ENCODE results near the gene TPST2. TPM values are rescaled to one million over a fixed set of nuclear protein-coding genes. Genes with fewer than 3 reads are reported as not detected.

Gene TPST2
- total RNA-seq, 2 experiments from 2014 or later = 42.4 to 42.9 TPM

DNA sequence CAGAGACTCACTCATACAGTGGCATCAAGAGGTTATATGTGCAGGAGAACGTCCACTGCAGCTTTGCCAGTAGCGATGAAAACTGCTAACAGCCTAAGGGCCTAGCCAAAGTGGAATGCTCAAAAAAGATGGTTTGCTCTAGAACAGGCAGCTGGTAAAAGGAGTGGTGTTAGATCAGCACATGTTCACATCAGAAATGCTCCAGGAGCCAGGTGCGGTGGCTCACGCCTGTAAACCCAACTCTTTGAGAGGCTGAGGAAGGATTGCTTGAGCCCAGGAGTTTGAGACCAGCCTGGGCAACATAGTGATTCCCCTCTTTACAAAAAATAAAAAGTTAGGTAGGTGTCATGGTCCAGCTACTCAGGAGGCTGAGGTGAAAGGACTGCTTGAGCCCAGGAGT lies 67.3 kb downstream of the TPST2 start:
- ChIA-PET CTCF (no interaction called here), POLR2A (no interaction called here)

- CTCF ChIA-PET = no interaction called here
These were observed 67.9 kb downstream of the TPST2 start for GRCh38 chr22:26522012-26522411.

DNA sequence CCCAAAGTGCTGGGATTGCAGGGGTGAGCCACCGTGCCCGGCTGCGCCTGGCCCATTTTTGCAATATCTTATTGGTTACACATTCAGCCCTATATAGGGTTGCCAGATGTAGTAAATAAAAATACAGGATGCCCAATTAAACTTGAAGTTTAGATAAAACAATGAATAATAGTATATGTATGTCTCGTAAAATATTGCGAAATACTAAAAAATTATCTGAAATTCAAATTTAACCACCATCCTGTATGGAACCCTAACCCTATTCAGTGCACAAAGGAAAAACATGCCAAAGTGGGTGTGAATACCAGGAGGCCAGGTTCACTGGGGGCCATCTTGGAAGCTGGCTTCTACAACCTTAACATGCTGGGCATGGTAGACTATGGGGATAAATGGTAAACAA lies 72.5 kb downstream of the TPST2 start:
- ChIA-PET POLR2A (no interaction called here), CTCF (interaction anchor here (0.6 kb wide), 1 partner anchor 47 kb away, joined by 3 read pairs; no protein-coding TSS in a partner anchor)

More at GRCh38 chr22:26522012-26522411, 67.9 kb downstream of the TPST2 start:
- POLR2A ChIA-PET = no interaction called here

DNA sequence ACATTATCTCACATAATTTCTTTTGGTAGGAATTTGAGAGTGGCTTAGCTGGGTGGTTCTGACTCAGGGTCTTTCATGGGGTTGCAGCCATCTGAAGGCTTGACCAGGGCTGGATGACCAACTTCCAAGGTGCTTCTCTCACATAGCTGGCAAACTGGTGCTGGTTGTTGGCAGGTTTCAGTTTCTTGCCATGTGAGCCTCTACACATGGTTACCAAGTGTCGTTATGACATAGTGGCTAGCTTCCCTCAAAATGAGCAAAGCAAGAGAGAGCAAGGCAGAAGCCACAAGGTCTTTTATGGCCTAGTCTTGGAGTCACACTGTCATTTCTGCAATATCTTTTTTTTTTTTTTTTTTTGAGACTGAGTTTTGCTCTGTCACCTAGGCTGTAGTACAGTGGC lies 73.4 kb downstream of the TPST2 start:
- ChIA-PET POLR2A (interaction anchor here (0.7 kb wide), 1 partner anchor 10 kb away, joined by 15 read pairs; no protein-coding TSS in a partner anchor), CTCF (interaction anchor here (0.7 to 2.1 kb wide), 2 partner anchors 8 to 14 kb away, joined by 4 to 8 read pairs; no protein-coding TSS in a partner anchor)

DNA sequence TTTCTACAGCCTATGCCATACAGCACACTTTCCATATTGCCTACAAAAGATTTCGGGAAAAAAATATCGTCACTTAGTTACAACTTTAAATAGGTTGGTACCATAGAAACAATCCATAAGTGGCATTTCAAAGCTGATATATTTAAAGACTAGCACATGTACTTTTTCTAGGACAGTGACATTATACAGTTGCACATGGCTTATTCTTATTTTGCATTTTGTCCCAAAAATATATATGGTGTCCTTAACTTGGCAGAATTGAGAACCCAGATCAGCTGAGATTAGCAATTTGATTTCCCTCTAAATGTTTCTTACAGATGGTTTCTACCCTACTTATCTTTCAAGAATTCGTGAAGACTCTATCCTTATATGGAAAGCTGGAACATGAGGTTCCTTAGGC lies 74.0 kb downstream of the TPST2 start:
- ChIA-PET POLR2A (interaction anchor here (0.7 kb wide), 1 partner anchor 10 kb away, joined by 15 read pairs; no protein-coding TSS in a partner anchor), CTCF (interaction anchor here (0.7 to 2.1 kb wide), 2 partner anchors 8 to 13 kb away, joined by 4 to 8 read pairs; no protein-coding TSS in a partner anchor)

GRCh38 chr22:26514419-26515161 lies 75.3 kb downstream of the TPST2 start:
- CTCF ChIA-PET = interaction anchor here (2.1 kb wide), 1 partner anchor 12 kb away, joined by 8 read pairs; no protein-coding TSS in a partner anchor
- POLR2A ChIA-PET = no interaction called here

- ChIA-PET POLR2A (no interaction called here), CTCF (no interaction called here)
These were observed 76.1 kb downstream of the TPST2 start for GRCh38 chr22:26513838-26514237.

DNA sequence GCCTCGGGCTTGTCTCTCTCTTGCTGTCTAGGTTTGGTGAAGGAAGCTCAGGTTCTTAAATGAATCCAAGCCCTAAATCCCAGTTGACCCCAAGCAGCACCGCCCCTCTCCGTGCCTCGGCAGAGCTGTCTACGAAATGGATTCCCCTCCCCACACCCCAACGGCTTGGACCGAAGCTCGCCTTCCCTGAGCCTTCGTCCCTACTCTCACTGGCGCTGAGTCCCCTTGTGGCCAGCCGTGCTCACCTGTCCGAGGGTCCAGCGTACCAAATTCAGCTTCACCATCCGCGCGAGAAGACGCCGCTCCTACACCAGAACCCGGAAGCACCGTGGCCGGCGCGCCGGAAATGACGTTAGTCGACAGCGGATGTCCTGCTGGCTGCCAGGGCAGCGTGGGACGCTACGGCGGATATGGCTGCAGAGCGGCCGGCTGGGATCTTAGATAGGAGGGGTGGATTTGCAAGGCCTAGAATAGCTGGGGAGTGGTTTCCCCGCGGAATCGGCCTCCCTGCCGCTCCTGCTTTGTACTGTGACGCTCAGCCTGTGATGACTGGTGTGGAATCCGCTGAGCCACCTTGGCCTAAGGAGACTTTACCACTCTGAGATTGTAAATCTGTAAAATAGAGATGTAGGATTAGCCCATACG lies 77.7 kb downstream of the TPST2 start, which contains the start of gene TFIP11:
Gene TFIP11 (minus strand): TSS at position 325 of the 645 bp plus-strand sequence. CDS start 2,201 bp downstream, outside the sequence.
- ChIA-PET POLR2A (interaction anchor here (0.6 to 1.2 kb wide), 4 partner anchors 10 to 162 kb away, joined by 3 to 4 read pairs (median 4); no protein-coding TSS in a partner anchor), CTCF (interaction anchor here (1.2 to 1.5 kb wide), 2 partner anchors 9 to 162 kb away, joined by 3 to 4 read pairs; no protein-coding TSS in a partner anchor)

DNA sequence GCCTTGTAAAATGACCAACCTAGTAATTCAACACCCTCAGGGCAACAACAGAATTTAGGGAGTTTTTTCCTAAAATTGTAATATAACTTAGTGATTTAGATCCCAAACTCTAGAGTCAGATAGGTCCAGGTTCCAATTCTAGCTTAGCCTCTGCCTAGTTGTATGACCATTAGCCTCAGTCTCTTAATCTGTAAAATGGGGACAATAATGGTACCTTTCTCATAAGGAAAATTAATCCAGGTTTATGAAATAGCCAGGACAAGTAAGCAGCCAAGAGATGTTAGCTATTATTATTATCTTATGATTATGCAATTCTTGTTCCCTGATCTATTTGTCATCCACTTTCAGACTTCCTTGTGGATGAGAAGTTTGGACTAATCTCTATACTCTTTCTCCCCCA lies 81.8 kb downstream of the TPST2 start:
- CTCF ChIA-PET = interaction anchor here (0.6 to 1.0 kb wide), 2 partner anchors 8 to 25 kb away, joined by 4 read pairs; partner anchors contain the start of genes HPS4 and SRRD
- POLR2A ChIA-PET = interaction anchor here (0.7 kb wide), 1 partner anchor 44 kb away, joined by 5 read pairs; no protein-coding TSS in a partner anchor

DNA sequence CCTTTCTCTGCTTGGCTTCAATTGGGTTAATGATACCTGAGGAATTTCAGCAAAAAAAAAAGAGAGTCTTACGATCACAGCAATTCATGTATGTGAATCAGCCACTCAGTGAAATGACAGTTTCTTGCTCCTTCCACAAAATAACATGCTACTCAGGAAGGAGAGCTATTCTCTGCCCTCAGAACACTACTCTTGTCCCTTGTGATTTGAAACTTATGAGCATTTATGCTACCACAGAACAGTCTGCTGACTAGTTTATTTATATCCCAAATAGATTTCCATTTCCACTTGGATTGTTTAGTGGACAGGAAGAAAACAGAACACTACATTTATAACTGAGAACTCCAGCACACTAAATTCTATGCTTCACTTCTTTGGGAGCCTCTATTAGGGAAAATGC lies 86.2 kb downstream of the TPST2 start:
- ChIA-PET POLR2A (no interaction called here), CTCF (interaction anchor here (1.0 to 3.6 kb wide), 6 partner anchors 9 to 161 kb away, joined by 3 to 17 read pairs (median 5); partner anchors contain the start of genes HPS4, SRRD and TFIP11)

DNA sequence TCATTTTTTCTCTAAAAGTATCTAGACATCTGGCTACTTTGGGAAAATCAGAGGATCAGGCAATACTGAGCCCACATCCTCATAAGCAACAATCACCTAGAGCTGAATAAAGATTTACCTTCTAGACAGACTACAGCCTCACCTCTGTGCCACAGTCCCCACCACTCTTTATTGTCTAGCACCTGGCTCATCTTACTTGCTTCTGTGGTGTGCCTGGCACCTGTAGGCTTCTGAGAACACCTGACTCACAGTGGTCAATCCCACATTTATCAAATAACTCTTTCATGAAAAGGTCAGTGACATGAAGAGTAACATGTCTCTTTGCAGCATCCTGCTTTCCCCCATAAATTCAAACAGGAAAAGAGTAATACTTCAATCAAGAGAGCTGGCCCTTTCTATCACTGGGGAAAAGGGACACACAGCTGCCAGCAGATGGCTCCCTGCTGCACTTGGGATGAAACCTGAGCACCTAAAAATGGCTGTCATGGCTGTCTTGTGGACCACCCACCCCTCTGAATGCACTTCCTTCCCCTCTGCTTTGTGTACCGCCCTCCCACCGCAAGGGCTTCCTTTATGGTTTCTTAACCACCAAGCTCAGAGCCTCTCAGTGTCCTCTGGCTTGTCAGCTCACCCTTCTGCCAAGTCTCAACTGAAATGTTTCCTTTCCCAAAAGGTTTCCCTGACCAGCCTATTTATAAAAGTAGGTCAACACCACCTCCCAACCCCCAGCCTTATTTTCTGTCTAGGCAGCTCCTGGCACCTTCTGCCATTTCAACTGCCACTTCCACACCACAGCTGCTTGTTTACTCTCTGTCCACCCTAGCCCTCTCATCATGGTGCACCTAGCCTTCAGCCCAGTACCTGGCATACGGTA lies 87.0 kb downstream of the TPST2 start:
- POLR2A ChIA-PET = interaction anchor here (0.8 kb wide), 1 partner anchor 9 kb away, joined by 3 read pairs; the partner anchor contains the start of gene TFIP11
- CTCF ChIA-PET = interaction anchor here (0.7 to 3.6 kb wide), 7 partner anchors 10 to 162 kb away, joined by 3 to 17 read pairs (median 5); partner anchors contain the start of genes HPS4, SRRD and TFIP11

DNA sequence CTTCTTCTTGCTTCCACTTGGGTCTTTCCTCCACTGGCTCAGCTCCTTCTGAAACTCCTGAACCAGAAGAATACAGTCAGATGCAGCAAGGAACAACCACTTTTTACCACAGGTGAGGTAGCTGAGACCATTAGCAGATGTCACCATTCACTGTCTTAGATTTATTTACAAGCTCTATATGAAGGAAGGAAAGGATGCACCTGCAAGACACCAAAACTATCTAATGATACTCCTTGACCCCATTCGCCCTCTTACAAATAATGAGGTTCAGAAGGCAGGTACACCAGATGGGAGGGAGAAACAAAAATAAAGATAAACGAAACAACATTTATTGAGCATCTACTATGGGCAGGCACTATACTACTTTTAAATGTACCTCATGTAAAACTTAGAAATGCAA lies 87.9 kb downstream of the TPST2 start:
- ChIA-PET CTCF (interaction anchor here (1.3 to 3.6 kb wide), 4 partner anchors 10 to 164 kb away, joined by 4 to 17 read pairs (median 6); partner anchors contain the start of genes HPS4 and SRRD), POLR2A (interaction anchor here (0.6 to 0.8 kb wide), 2 partner anchors 10 to 149 kb away, joined by 3 to 7 read pairs; partner anchors contain the start of gene TFIP11)

DNA sequence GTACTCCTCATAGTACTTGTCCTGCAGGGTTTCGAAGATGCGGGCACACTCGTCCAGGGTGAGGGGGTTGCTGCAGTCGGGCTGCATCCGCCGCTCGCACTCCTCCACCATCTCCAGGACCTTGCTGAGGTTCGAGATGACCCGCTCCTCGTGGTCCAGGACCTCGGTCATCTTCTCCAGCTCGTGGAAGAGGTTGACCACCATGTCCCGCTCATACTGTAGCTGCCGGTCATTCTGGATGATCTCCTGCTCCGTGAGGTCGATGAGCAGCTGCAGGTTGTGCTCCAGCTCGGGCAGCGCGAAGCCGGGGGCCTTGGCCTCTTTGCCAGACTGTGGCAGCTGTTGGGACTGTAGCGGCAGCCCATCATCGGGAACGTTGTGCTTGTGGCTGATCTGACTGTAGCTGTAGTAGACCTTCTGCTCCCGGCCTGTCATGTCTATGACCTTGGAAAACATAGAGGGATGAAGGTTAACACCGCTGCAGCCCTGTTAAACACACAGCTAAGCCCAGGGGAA lies 90.7 kb downstream of the TPST2 start:
- CTCF ChIA-PET = no interaction called here
- POLR2A ChIA-PET = interaction anchor here (1.8 kb wide), 1 partner anchor 15 kb away, joined by 4 read pairs; no protein-coding TSS in a partner anchor

- POLR2A ChIA-PET = no interaction called here
- CTCF ChIA-PET = no interaction called here
These were observed 93.5 kb downstream of the TPST2 start for GRCh38 chr22:26496456-26496855.

DNA sequence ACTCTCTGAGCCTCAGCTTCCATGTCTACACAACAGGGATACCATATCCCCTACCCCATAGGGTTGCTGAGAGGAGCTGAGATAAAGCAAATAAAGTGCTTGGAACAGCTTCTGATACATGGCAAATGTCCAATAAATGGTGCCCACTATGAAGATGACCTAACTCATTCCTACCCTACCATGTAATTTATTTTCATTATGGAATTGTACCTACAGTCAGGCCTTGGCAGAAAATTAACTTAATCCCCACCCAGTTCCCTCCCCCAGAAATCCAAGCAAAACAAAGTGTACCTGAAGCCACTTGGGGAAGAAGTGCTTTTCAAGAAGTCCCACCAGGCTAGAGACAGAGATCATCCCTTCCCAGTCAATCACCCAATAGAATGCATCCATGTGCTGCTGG lies 95.4 kb downstream of the TPST2 start:
- ChIA-PET CTCF (no interaction called here), POLR2A (interaction anchor here (0.5 kb wide), 1 partner anchor 150 kb away, joined by 5 read pairs; no protein-coding TSS in a partner anchor)

- ChIA-PET CTCF (interaction anchor here (0.5 to 1.7 kb wide), 2 partner anchors 11 to 131 kb away, joined by 4 to 5 read pairs; no protein-coding TSS in a partner anchor), POLR2A (interaction anchor here (1.9 kb wide), 1 partner anchor 8 kb away, joined by 7 read pairs; the partner anchor contains the start of genes HPS4 and SRRD)
These were observed 97.7 kb downstream of the TPST2 start for GRCh38 chr22:26492220-26492619.

GRCh38 chr22:26489447-26490036 lies 100.4 kb downstream of the TPST2 start:
- CTCF ChIA-PET = interaction anchor here (0.5 kb wide), 1 partner anchor 63 kb away, joined by 3 read pairs; no protein-coding TSS in a partner anchor
- POLR2A ChIA-PET = interaction anchor here (0.6 kb wide), 1 partner anchor 44 kb away, joined by 5 read pairs; no protein-coding TSS in a partner anchor

DNA sequence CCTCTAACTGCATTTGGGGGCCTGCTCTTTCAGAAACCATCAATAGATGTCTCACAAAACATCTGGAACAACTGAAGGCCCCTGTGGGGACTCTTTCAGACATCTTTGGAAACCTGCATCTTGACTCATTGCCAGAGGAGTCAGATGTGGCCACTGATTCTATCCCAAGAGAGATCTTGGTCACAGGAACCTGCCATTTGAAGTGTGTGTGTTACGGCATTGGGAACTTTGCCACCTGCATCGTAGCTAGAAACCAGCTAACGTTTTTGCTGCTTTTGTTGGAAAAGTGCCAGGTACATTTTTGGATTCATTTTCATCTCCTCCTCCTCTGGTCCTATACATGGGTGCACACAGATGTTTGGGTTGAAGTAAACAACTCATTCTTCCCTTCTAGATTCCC lies 101.9 kb downstream of the TPST2 start:
- ChIA-PET CTCF (no interaction called here), POLR2A (no interaction called here)
